Measurements from ENCODE around the gene ANKRD34C.

GRCh38 chr15:79322306-79322705, 39.8 kb downstream of the ANKRD34C start:
- TF ChIP-seq, protein P1, sequence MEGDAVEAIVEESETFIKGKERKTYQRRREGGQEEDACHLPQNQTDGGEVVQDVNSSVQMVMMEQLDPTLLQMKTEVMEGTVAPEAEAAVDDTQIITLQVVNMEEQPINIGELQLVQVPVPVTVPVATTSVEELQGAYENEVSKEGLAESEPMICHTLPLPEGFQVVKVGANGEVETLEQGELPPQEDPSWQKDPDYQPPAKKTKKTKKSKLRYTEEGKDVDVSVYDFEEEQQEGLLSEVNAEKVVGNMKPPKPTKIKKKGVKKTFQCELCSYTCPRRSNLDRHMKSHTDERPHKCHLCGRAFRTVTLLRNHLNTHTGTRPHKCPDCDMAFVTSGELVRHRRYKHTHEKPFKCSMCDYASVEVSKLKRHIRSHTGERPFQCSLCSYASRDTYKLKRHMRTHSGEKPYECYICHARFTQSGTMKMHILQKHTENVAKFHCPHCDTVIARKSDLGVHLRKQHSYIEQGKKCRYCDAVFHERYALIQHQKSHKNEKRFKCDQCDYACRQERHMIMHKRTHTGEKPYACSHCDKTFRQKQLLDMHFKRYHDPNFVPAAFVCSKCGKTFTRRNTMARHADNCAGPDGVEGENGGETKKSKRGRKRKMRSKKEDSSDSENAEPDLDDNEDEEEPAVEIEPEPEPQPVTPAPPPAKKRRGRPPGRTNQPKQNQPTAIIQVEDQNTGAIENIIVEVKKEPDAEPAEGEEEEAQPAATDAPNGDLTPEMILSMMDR (IDR thresholded peaks at IDR 0.05), result no peak
- TF ChIP-seq POLR2A (IDR thresholded peaks at IDR 0.05), result no peak

All from prostate gland (tissue), 2 donors.